ENCODE results near the gene SLC39A10.

DNA sequence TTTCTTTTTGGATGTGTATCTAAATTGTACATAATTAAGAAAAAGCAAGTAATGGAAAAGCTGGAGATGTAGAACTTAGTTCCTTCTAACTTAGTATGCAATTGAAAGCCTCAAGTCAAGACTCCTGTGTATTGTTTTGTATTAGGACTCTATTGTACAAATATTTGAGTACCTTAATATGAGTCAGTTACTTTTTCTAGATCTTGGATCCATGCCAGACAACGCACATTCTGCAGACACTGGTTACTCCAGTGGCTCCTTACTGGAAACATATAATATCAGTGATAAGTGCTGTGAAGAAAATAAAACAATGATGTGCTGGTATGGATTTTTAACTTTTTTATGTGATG lies 1.5 kb downstream of the SLC39A10 start:
- TF ChIP-seq, protein P1, sequence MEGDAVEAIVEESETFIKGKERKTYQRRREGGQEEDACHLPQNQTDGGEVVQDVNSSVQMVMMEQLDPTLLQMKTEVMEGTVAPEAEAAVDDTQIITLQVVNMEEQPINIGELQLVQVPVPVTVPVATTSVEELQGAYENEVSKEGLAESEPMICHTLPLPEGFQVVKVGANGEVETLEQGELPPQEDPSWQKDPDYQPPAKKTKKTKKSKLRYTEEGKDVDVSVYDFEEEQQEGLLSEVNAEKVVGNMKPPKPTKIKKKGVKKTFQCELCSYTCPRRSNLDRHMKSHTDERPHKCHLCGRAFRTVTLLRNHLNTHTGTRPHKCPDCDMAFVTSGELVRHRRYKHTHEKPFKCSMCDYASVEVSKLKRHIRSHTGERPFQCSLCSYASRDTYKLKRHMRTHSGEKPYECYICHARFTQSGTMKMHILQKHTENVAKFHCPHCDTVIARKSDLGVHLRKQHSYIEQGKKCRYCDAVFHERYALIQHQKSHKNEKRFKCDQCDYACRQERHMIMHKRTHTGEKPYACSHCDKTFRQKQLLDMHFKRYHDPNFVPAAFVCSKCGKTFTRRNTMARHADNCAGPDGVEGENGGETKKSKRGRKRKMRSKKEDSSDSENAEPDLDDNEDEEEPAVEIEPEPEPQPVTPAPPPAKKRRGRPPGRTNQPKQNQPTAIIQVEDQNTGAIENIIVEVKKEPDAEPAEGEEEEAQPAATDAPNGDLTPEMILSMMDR (IDR thresholded peaks at IDR 0.05), result no peak
- TF ChIP-seq POLR2A (IDR thresholded peaks at IDR 0.05), result no peak
